Subcutaneous preadipocyte (primary cell): ENCODE measurements around the gene OSR1. TPM values are rescaled to one million over a fixed set of nuclear protein-coding genes. Genes with fewer than 3 reads are reported as not detected.
A peak's percentile ranks its signal among the peaks of the same experiment; 100 is the strongest.

ENCODE experiments used
- small RNA-seq: library from RNA; depleted of rRNA; stranded (forward); fragments of <200 nt; gene quantifications from one replicate; pipeline ENCODE3, GENCODE V24; 2012
- total RNA-seq: library from RNA; depleted of rRNA; stranded (reverse); fragments of >200 nt; gene quantifications from 2 replicates; pipeline ENCODE4 v1.2.3, GENCODE V29; 2012

The OSR1 gene
- 32.8 and 48.1 TPM in 2 replicates for total RNA-seq

GRCh38 chr2:19358242-19359020 is at the start of gene OSR1:
OSR1 (minus strand) TSS chr2:19358623; CDS start chr2:19353805, 4,818 bp downstream.

Small RNA genes within 50 kb of the gene (small RNA-seq; reads per million reads assigned to genes)
- gene MIR4757: 1.3 reads per million, percentile 69 among the genes with 10 or more reads in this experiment
